GM12878 (cell line): Measurements from ENCODE around the gene RO60. TPM values are rescaled to one million over a fixed set of nuclear protein-coding genes. Genes with fewer than 3 reads are reported as not detected.

ENCODE experiments used
- ATAC-seq: fragments of 200-7000 bp; cut with Tn5 transposase; 3 replicates; pipeline ENCODE4 v1.9.1; 2020; ENCODE audit warnings: mild to moderate bottlenecking, moderate library complexity
- BruUV-seq: library from RNA; stranded (reverse); fragments of 400-500 nt; replicated peaks from 2 replicates; lab custom pipeline; 2021; lab: Mats Ljungman, UMichigan
- CTCF ChIA-PET: fragments of 300-600 bp; sonication (Branson Sonifier 250); formaldehyde crosslinking; extraction: SDS; loops from one replicate; lab custom pipeline; 2021; ENCODE audit warnings: inconsistent platforms; lab: Yijun Ruan, JAX
- POLR2A ChIA-PET: fragments of 350-600 bp; formaldehyde crosslinking; extraction: SDS; loops from one replicate; lab custom pipeline; 2021; ENCODE audit warnings: inconsistent platforms; lab: Charles Lee
- RAD21 ChIA-PET: fragments of 300-600 bp; sonication (Branson Sonifier 250); formaldehyde crosslinking; loops from one replicate; lab custom pipeline; 2023; ENCODE audit warnings: antibody characterized with exemption; ENCODE audit not compliant: unreplicated experiment; lab: Charles Lee
- SMC1A ChIA-PET: fragments of 300-600 bp; sonication (Branson Sonifier 250); formaldehyde crosslinking; loops from one replicate; lab custom pipeline; 2023; ENCODE audit not compliant: unreplicated experiment, uncharacterized antibody; lab: Charles Lee
- DNase-seq: peaks from one replicate; pipeline ENCODE4 v3.0.0-alpha.2; 2011; ENCODE audit warnings: low read depth, low spot score
- FAIRE-seq: peaks from 3 replicates; lab custom pipeline; 2011; peaks lifted over from hg19 to GRCh38; lab: Jason Lieb, UNC
- H2AFZ ChIP-seq: 2 replicates; pipeline ENCODE4 v1.6.0; 2011; ENCODE audit warnings: low read depth, low read length, control low read depth; ENCODE audit not compliant: control insufficient read depth
- H3K27ac ChIP-seq: 2 replicates; pipeline ENCODE4 v1.5.1; 2011; ENCODE audit warnings: control low read depth; ENCODE audit not compliant: control insufficient read depth, insufficient read depth
- H3K27me3 ChIP-seq, 2 experiments: replicated peaks in 1 of 2; 2 replicates each; pipeline versions ENCODE4 v1.6.0 to v1.6.1; 2011; ENCODE audit warnings: low read length in 1 of 2; ENCODE audit not compliant: control insufficient read depth in 2 of 2, insufficient read depth in 2 of 2
- H3K36me3 ChIP-seq, 2 experiments: 2 replicates each; pipeline ENCODE4 v1.5.1; 2011; ENCODE audit warnings: low read length in 1 of 2; ENCODE audit not compliant: control insufficient read depth in 2 of 2, insufficient read depth in 2 of 2
- H3K4me1 ChIP-seq: 2 replicates; pipeline ENCODE4 v1.6.1; 2011; ENCODE audit warnings: mild to moderate bottlenecking, low read length, moderate library complexity, mixed read lengths; ENCODE audit not compliant: control insufficient read depth, insufficient read depth
- H3K4me2 ChIP-seq: 2 replicates; pipeline ENCODE4 v1.6.0; 2011; ENCODE audit warnings: control low read depth; ENCODE audit not compliant: control insufficient read depth, insufficient read depth
- H3K4me3 ChIP-seq: fragments of 200-600 bp; sonication (generic); 2 replicates; pipeline ENCODE4 v1.5.1; 2016
- H3K79me2 ChIP-seq: 2 replicates; pipeline ENCODE4 v1.6.0; 2011; ENCODE audit warnings: low read length; ENCODE audit not compliant: control insufficient read depth, insufficient read depth
- H3K9ac ChIP-seq: 2 replicates; pipeline ENCODE4 v1.8.0; 2011; ENCODE audit warnings: low read length, control low read depth, mixed read lengths; ENCODE audit not compliant: control insufficient read depth, insufficient read depth
- H3K9me3 ChIP-seq: replicated peaks from 3 replicates; pipeline ENCODE4 v1.5.1; 2011; ENCODE audit warnings: mild to moderate bottlenecking, low read length; ENCODE audit not compliant: control insufficient read depth, insufficient read depth
- H4K20me1 ChIP-seq: 2 replicates; pipeline ENCODE4 v1.6.0; 2011; ENCODE audit not compliant: control insufficient read depth, insufficient read depth
- ATF2 ChIP-seq: IDR thresholded peaks from 2 replicates; pipeline ENCODE4 v1.6.1; 2012; ENCODE audit warnings: low read length, inconsistent platforms
- ATF3 ChIP-seq: IDR thresholded peaks from 2 replicates; pipeline ENCODE4 v1.6.1; 2011; ENCODE audit warnings: low read depth, mild to moderate bottlenecking, low read length, moderate library complexity, borderline replicate concordance; ENCODE audit errors: extremely low read depth
- ATF7 ChIP-seq: fragments of 450-650 bp; IDR thresholded peaks from 2 replicates; pipeline ENCODE4 v1.6.1; 2016; ENCODE audit warnings: low read depth, mild to moderate bottlenecking
- BCL3 ChIP-seq: IDR thresholded peaks from 2 replicates; pipeline ENCODE4 v1.6.1; 2011; ENCODE audit warnings: borderline replicate concordance, low read depth, mild to moderate bottlenecking, moderate library complexity, low read length; ENCODE audit not compliant: insufficient read depth, poor library complexity, severe bottlenecking
- BHLHE40 ChIP-seq, 2 experiments: fragments of 450-650 bp in 1 of 2; IDR thresholded peaks; 2 replicates each; pipeline ENCODE4 v1.6.1; 2011 to 2017; ENCODE audit warnings: low read depth in 2 of 2, borderline replicate concordance in 1 of 2, improper control_type of control experiment in 1 of 2, low read length in 1 of 2, mild to moderate bottlenecking in 1 of 2
- BRCA1 ChIP-seq: IDR thresholded peaks from 2 replicates; pipeline ENCODE4 v1.6.1; 2011; ENCODE audit warnings: low read depth, low read length, improper control_type of control experiment
- CBX3 ChIP-seq: fragments of 200-600 bp; sonication (generic); IDR thresholded peaks from 2 replicates; pipeline ENCODE4 v1.6.1; 2016; ENCODE audit warnings: low read depth, borderline replicate concordance
- CBX5 ChIP-seq: sonication (generic); IDR thresholded peaks from 2 replicates; pipeline ENCODE4 v1.6.1; 2016; ENCODE audit warnings: low read depth, moderate library complexity, mild to moderate bottlenecking, inconsistent platforms
- CREB1 ChIP-seq: IDR thresholded peaks from 2 replicates; pipeline ENCODE4 v1.6.1; 2012; ENCODE audit warnings: low read depth, mild to moderate bottlenecking, inconsistent platforms
- EGR1 ChIP-seq, 2 experiments: IDR thresholded peaks; 1 replicate in 1 of 2; 2 replicates in 1 of 2; pipeline ENCODE4 v1.6.1; 2011 to 2012; ENCODE audit warnings: low read depth in 2 of 2, low read length in 2 of 2, borderline replicate concordance in 1 of 2, mild to moderate bottlenecking in 1 of 2, moderate library complexity in 1 of 2
- FOXK2 ChIP-seq: fragments of 450-650 bp; IDR thresholded peaks from 2 replicates; pipeline ENCODE4 v1.6.1; 2017; ENCODE audit warnings: mild to moderate bottlenecking, moderate library complexity
- HDAC6 ChIP-seq: fragments of 200-600 bp; sonication (generic); IDR thresholded peaks from one replicate; pipeline ENCODE4 v1.8.0; 2017; ENCODE audit warnings: antibody characterized with exemption; ENCODE audit not compliant: unreplicated experiment
- KAT2A ChIP-seq: conservative IDR thresholded peaks from 2 replicates; pipeline ENCODE4 v1.6.1; 2011; ENCODE audit warnings: low read depth, low read length; ENCODE audit not compliant: control insufficient read depth
- MLLT1 ChIP-seq: fragments of 450-650 bp; IDR thresholded peaks from 2 replicates; pipeline ENCODE4 v1.6.1; 2016; ENCODE audit warnings: mild to moderate bottlenecking
- NR2C2 ChIP-seq: IDR thresholded peaks from 2 replicates; pipeline ENCODE4 v1.6.1; 2011; ENCODE audit warnings: borderline replicate concordance, low read depth; ENCODE audit not compliant: control insufficient read depth, insufficient read length
- PML ChIP-seq: IDR thresholded peaks from 2 replicates; pipeline ENCODE4 v1.6.1; 2012; ENCODE audit warnings: low read length, inconsistent platforms
- RAD21 ChIP-seq: IDR thresholded peaks from 2 replicates; pipeline ENCODE4 v1.6.1; 2011; ENCODE audit warnings: mild to moderate bottlenecking, low read depth, low read length, moderate library complexity; ENCODE audit not compliant: insufficient read depth
- RBBP5 ChIP-seq: fragments of 200-600 bp; sonication (generic); conservative IDR thresholded peaks from 2 replicates; pipeline ENCODE4 v1.6.1; 2016
- RUNX3 ChIP-seq: IDR thresholded peaks from 2 replicates; pipeline ENCODE4 v1.6.1; 2012; ENCODE audit warnings: low read length, inconsistent platforms
- SMAD1 ChIP-seq: fragments of 450-650 bp; IDR thresholded peaks from 2 replicates; pipeline ENCODE4 v1.6.1; 2018; ENCODE audit warnings: mild to moderate bottlenecking, low read depth; ENCODE audit not compliant: partially characterized antibody
- SP1 ChIP-seq: IDR thresholded peaks from one replicate; pipeline ENCODE4 v1.6.1; 2011; ENCODE audit warnings: low read depth, low read length
- SREBF1 ChIP-seq: IDR thresholded peaks from 2 replicates; pipeline ENCODE4 v1.6.1; 2012; ENCODE audit warnings: mild to moderate bottlenecking, low read length
- SRF ChIP-seq, 2 experiments: IDR thresholded peaks; 2 replicates each; pipeline ENCODE4 v1.6.1; 2011; ENCODE audit warnings: low read depth in 2 of 2, low read length in 2 of 2, mild to moderate bottlenecking in 1 of 2, moderate library complexity in 1 of 2
- in situ Hi-C: fragments of 300-500 bp; cut with MboI; formaldehyde crosslinking; loops from 9 replicates; pipeline ENCODE4 v1.14.3; 2018; ENCODE audit warnings: mixed read lengths
- intact Hi-C: fragments of 100-400 bp; cut with micrococcal nuclease; formaldehyde crosslinking; loops from one replicate; pipeline ENCODE4 v1.14.2; 2022; ENCODE audit not compliant: unreplicated experiment
- polyA plus RNA-seq, 11 experiments: library from polyadenylated mRNA; depleted of rRNA in 4 of 11; unstranded in 6 of 11; stranded (reverse) in 5 of 11; fragments of >200 nt; fragmentation: Nextera tagmentation in 4 of 11; fragmentation: Illumina TruSeq in 1 of 11; extraction: Ambion mirVana in 4 of 11; extraction: Trizol in 1 of 11; gene quantifications; 1 replicate in 1 of 11; 2 replicates in 10 of 11; pipeline versions ENCODE4 v1.2.1 to v1.2.3, GENCODE V29; 2011 to 2016; ENCODE audit warnings: inconsistent platforms in 2 of 11, missing spikeins in 2 of 11, low read depth in 1 of 11
- total RNA-seq, 4 experiments: library from RNA; depleted of rRNA in 3 of 4; stranded (reverse); fragments of >200 nt in 3 of 4; fragmentation: Illumina TruSeq in 1 of 4; extraction: Trizol in 1 of 4; gene quantifications; 2 replicates each; pipeline versions ENCODE4 v1.2.1 to v1.2.3, GENCODE V29; 2013 to 2021

Gene RO60
- total and polyA plus RNA-seq, 10 of the 15 experiments (the other 5 are each of a cell fraction or from before 2014, with no cell fraction given): 21.1 to 143 (median 83.1) TPM

GRCh38 chr1:193070942-193071341 lies 11.5 kb downstream of the RO60 start (continued):
- TF ChIP-seq SREBF1 (no peak), FOXK2 (no peak), CREB1 (no peak), EGR1 (IDR thresholded peaks at IDR 0.05; ENCODE audit: borderline replicate concordance in 1 of 2, low read depth in 2 of 2, low read length in 2 of 2) (no peak), NR2C2 (no peak), BCL3 (no peak), SMAD1 (no peak), RAD21 (no peak), RUNX3 (0 out of 2 replicates have a peak, but pooled peaks have one; percentile 20), HDAC6 (no peak), RBBP5 (no peak), KAT2A (no peak), PML (no peak)

- ChIA-PET SMC1A (interaction anchor here (1.2 kb wide), 1 partner anchor 379 kb away, joined by 4 read pairs; no protein-coding TSS in a partner anchor), CTCF (interaction anchor here (0.6 kb wide), 1 partner anchor 1380 kb away, joined by 3 read pairs; no protein-coding TSS in a partner anchor), RAD21 (no interaction called here), POLR2A (no interaction called here)
- no peak overlapping the region for H3K4me3 ChIP-seq
- H3K27me3 ChIP-seq: no peaks in the 10 kb centered on the region
- DNase-seq (no peak), FAIRE-seq (no peak), ATAC-seq (no peak)
- H3K79me2 ChIP-seq: peaks cover 6% of the 10 kb centered on the region
- in situ Hi-C loops (no loop called here), intact Hi-C loops (no loop called here)
- no peak overlapping the region for H3K27ac ChIP-seq
- peaks cover 5% of the 10 kb centered on the region; the same call in 1 of the 2 replicates for H3K4me1 ChIP-seq
- no peak overlapping the region for H3K4me2 ChIP-seq
- H3K9me3 ChIP-seq: peaks cover 8% of the 10 kb centered on the region
- BruUV-seq: no TSS peak
- H3K36me3 ChIP-seq: peaks cover 2 to 40% of the 10 kb centered on the region in 2 experiments; a peak in 3 of 4 replicates
- no peaks in the 10 kb centered on the region for H4K20me1 ChIP-seq
- H3K9ac ChIP-seq: no peak overlapping the region
- H2AFZ ChIP-seq: no peak overlapping the region
- TF ChIP-seq ATF7 (no peak), SMAD1 (no peak), SP1 (no peak), ATF3 (no peak), BRCA1 (no peak), SRF (IDR thresholded peaks at IDR 0.05; ENCODE audit: low read depth in 2 of 2, low read length in 2 of 2) (no peak), CBX5 (no peak), BHLHE40 (IDR thresholded peaks at IDR 0.05; ENCODE audit: borderline replicate concordance in 1 of 2, low read depth in 2 of 2, low read length in 1 of 2) (no peak), CBX3 (no peak), MLLT1 (no peak), ATF2 (no peak)
These were observed 18.6 kb downstream of the RO60 start for GRCh38 chr1:193077991-193078390.
